ENCODE data around the gene MFSD12.

- TF ChIP-seq POLR2A (IDR thresholded peaks at IDR 0.05; ENCODE audit: extremely low read depth, insufficient read length): no peak
- TF ChIP-seq, protein P1, sequence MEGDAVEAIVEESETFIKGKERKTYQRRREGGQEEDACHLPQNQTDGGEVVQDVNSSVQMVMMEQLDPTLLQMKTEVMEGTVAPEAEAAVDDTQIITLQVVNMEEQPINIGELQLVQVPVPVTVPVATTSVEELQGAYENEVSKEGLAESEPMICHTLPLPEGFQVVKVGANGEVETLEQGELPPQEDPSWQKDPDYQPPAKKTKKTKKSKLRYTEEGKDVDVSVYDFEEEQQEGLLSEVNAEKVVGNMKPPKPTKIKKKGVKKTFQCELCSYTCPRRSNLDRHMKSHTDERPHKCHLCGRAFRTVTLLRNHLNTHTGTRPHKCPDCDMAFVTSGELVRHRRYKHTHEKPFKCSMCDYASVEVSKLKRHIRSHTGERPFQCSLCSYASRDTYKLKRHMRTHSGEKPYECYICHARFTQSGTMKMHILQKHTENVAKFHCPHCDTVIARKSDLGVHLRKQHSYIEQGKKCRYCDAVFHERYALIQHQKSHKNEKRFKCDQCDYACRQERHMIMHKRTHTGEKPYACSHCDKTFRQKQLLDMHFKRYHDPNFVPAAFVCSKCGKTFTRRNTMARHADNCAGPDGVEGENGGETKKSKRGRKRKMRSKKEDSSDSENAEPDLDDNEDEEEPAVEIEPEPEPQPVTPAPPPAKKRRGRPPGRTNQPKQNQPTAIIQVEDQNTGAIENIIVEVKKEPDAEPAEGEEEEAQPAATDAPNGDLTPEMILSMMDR (IDR thresholded peaks at IDR 0.05; ENCODE audit: low read depth, low read length): no peak
- TF ChIP-seq MAX (IDR thresholded peaks at IDR 0.05; ENCODE audit: low read depth, low read length): no peak
- no peak for TF ChIP-seq MYC (IDR thresholded peaks at IDR 0.05; ENCODE audit: low read depth, low read length)
These were observed 23.0 kb upstream of the MFSD12 start for GRCh38 chr19:3580156-3580934.
